ENCODE measurements around the gene NOSIP. TPM values are rescaled to one million over a fixed set of nuclear protein-coding genes. Genes with fewer than 3 reads are reported as not detected.
"Not testable (repeated sequence)": the region's sequence is repeated elsewhere in the genome, so short reads cannot be mapped to it uniquely, and the experiment has no call there.

NOSIP gene
- total RNA-seq: 10 to 100 TPM; 39.0 to 62.3 TPM

GRCh38 chr19:49580264-49581006, at the start of gene NOSIP:
TSS of gene NOSIP (minus strand) at chr19:49580556. CDS start at chr19:49560691, 19,865 bp downstream.
- Histone ChIP-seq H3K27me3 (no peaks in the 10 kb centered on the region), H3K4me1 (peaks cover 0 to 31% of the 10 kb centered on the region in 2 donors), H3K4me3 (peak within 1 kb of the TSS; percentile 63 to 67), H3K27ac (peak within 1 kb of the TSS; percentile 66 to 80), H3K36me3 (peaks cover 11% of the 10 kb centered on the region), H3K9me3 (no peaks in the 10 kb centered on the region)
- TF ChIP-seq, protein P1, sequence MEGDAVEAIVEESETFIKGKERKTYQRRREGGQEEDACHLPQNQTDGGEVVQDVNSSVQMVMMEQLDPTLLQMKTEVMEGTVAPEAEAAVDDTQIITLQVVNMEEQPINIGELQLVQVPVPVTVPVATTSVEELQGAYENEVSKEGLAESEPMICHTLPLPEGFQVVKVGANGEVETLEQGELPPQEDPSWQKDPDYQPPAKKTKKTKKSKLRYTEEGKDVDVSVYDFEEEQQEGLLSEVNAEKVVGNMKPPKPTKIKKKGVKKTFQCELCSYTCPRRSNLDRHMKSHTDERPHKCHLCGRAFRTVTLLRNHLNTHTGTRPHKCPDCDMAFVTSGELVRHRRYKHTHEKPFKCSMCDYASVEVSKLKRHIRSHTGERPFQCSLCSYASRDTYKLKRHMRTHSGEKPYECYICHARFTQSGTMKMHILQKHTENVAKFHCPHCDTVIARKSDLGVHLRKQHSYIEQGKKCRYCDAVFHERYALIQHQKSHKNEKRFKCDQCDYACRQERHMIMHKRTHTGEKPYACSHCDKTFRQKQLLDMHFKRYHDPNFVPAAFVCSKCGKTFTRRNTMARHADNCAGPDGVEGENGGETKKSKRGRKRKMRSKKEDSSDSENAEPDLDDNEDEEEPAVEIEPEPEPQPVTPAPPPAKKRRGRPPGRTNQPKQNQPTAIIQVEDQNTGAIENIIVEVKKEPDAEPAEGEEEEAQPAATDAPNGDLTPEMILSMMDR (IDR thresholded peaks at IDR 0.05): no peak
- peak; percentile 97 for DNase-seq (ENCODE audit: low spot score)

DNA sequence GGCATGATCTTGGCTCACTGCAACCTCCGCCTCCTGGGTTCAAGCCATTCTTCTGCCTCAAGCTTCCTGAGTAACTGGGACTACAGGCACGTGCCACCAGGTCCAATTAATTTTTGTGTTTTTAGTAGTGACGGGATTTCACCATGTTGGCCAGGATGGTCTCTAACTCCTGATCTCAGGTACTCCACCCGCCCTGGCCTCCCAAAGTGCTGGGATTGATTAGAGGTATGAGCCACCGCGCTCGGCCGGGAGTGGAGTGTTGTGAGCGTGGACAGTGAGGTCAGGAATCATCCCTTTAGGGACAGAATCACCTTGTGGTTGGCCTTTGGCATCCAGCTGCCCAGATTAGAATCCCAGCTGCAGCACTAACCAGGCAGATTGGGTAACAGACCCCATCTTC, 49.3 kb upstream of the NOSIP start:
- no peak for DNase-seq (ENCODE audit: low spot score)
- H3K27ac ChIP-seq: no peak overlapping the region
- TF ChIP-seq, protein P1 (IDR thresholded peaks at IDR 0.05): no peak

DNA sequence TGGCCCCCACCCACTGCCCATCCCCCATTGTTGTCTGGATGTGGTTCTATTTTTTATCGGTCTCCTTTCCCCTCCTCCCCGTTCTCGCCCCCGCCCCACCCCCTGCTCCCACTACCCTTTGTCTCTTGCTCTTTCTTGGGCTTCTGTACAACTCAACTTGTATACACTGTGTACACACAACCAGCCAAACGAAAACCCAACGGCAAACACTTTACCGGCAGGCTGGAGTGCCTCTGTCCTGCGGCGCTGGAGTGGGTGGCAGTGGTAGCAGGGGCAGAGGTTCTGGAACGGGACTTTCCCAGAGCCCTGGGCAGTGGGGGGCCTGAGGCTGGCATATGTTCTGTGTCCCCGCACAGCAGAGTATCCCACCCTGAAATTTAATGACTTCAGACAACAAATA, 45.9 kb upstream of the NOSIP start:
- Histone ChIP-seq H3K27ac (no peak overlapping the region), H3K4me1 (peaks cover 0 to 15% of the 10 kb centered on the region in 2 donors), H3K9me3 (no peaks in the 10 kb centered on the region), H3K27me3 (no peaks in the 10 kb centered on the region), H3K36me3 (peaks cover 16% of the 10 kb centered on the region), H3K4me3 (no peak overlapping the region)
- TF ChIP-seq, protein P1 (IDR thresholded peaks at IDR 0.05): no peak
- DNase-seq (ENCODE audit: low spot score): no peak

More for the DNA sequence above, 49.3 kb upstream of the NOSIP start:
- Histone ChIP-seq H3K4me3 (no peak overlapping the region), H3K9me3 (no peaks in the 10 kb centered on the region), H3K4me1 (peaks cover 0 to 22% of the 10 kb centered on the region in 2 donors), H3K36me3 (peaks cover 8% of the 10 kb centered on the region), H3K27me3 (no peaks in the 10 kb centered on the region)

- Histone ChIP-seq H3K27ac (no peak overlapping the region), H3K9me3 (no peaks in the 10 kb centered on the region), H3K36me3 (peaks cover 21% of the 10 kb centered on the region), H3K4me3 (no peak overlapping the region), H3K4me1 (peaks cover 0 to 6% of the 10 kb centered on the region in 2 donors), H3K27me3 (no peaks in the 10 kb centered on the region)
- TF ChIP-seq, protein P1 (IDR thresholded peaks at IDR 0.05): no peak
- DNase-seq (ENCODE audit: low spot score): no peak
These were observed 44.9 kb upstream of the NOSIP start for GRCh38 chr19:49624967-49625910.

GRCh38 chr19:49617860-49618259, 37.5 kb upstream of the NOSIP start:
- H3K27me3 ChIP-seq; H3K27ac ChIP-seq; H3K4me1 ChIP-seq; H3K9me3 ChIP-seq; H3K4me3 ChIP-seq; DNase-seq (ENCODE audit: low spot score): not testable (repeated sequence)
- peaks cover 53% of the 10 kb centered on the region for H3K36me3 ChIP-seq

GRCh38 chr19:49616945-49617344, 36.6 kb upstream of the NOSIP start:
- no peak overlapping the region for H3K4me3 ChIP-seq
- no peak overlapping the region for H3K27ac ChIP-seq
- no peak for DNase-seq (ENCODE audit: low spot score)
- TF ChIP-seq, protein P1 (IDR thresholded peaks at IDR 0.05): no peak
- peaks cover 51% of the 10 kb centered on the region for H3K36me3 ChIP-seq
- H3K4me1 ChIP-seq: peaks cover 0 to 16% of the 10 kb centered on the region in 2 donors
- no peaks in the 10 kb centered on the region for H3K9me3 ChIP-seq
- H3K27me3 ChIP-seq: no peaks in the 10 kb centered on the region

All from right atrium auricular region (tissue), 2 donors.